GM21360 (cell line): ENCODE measurements around the gene TIAM2.
"Not testable (repeated sequence)": the region's sequence is repeated elsewhere in the genome, so short reads cannot be mapped to it uniquely, and the experiment has no call there.

Source experiments
- ATAC-seq: cut with Tn5 transposase; IDR thresholded peaks from one replicate; pipeline ENCODE4 v1.9.1; 2021; ENCODE audit warnings: mild to moderate bottlenecking, moderate library complexity; ENCODE audit not compliant: unreplicated experiment

The TIAM2 gene

GRCh38 chr6:155155787-155156447, 160.8 kb downstream of the TIAM2 start:
- no peak for ATAC-seq

GRCh38 chr6:155157101-155157500, 162.0 kb downstream of the TIAM2 start:
- ATAC-seq = no peak

- no peak for ATAC-seq
Observed at GRCh38 chr6:155158030-155158843, 163.1 kb downstream of the TIAM2 start.

- no peak for ATAC-seq
Observed at GRCh38 chr6:155162682-155163081, 167.6 kb downstream of the TIAM2 start.

- no peak for ATAC-seq
Observed at GRCh38 chr6:155163601-155164000, 168.5 kb downstream of the TIAM2 start.

- ATAC-seq = no peak
Observed at GRCh38 chr6:155165029-155165710, 170.1 kb downstream of the TIAM2 start.

- no peak for ATAC-seq
Observed at GRCh38 chr6:155170519-155170918, 175.4 kb downstream of the TIAM2 start.

- ATAC-seq = peak; percentile 89
Observed at GRCh38 chr6:155171109-155171746, 176.1 kb downstream of the TIAM2 start.

- peak; percentile 0 for ATAC-seq
Observed at GRCh38 chr6:155171747-155172449, 176.8 kb downstream of the TIAM2 start.

GRCh38 chr6:155173488-155173887, 178.4 kb downstream of the TIAM2 start:
- no peak for ATAC-seq

GRCh38 chr6:155174576-155175211, 179.6 kb downstream of the TIAM2 start:
- ATAC-seq = peak; percentile 50

GRCh38 chr6:155177363-155177961, 182.3 kb downstream of the TIAM2 start:
- ATAC-seq = no peak

- peak; percentile 54 for ATAC-seq
Observed at GRCh38 chr6:155181498-155181897, 186.4 kb downstream of the TIAM2 start.

GRCh38 chr6:155182103-155182502, 187.0 kb downstream of the TIAM2 start:
- no peak for ATAC-seq

GRCh38 chr6:155183095-155183494, 188.0 kb downstream of the TIAM2 start:
- peak; percentile 36 for ATAC-seq

GRCh38 chr6:155185041-155185440, 189.9 kb downstream of the TIAM2 start:
- ATAC-seq = not testable (repeated sequence)

GRCh38 chr6:155185544-155185943, 190.4 kb downstream of the TIAM2 start:
- ATAC-seq = no peak

- ATAC-seq = peak; percentile 28
Observed at GRCh38 chr6:155186052-155186658, 191.0 kb downstream of the TIAM2 start.

GRCh38 chr6:155187106-155187505, 192.0 kb downstream of the TIAM2 start:
- no peak for ATAC-seq
